Measurements from ENCODE around the gene RAB3D.
"Not testable (repeated sequence)": the region's sequence is repeated elsewhere in the genome, so short reads cannot be mapped to it uniquely, and the experiment has no call there.

Gene RAB3D

GRCh38 chr19:11342429-11342828, 3.0 kb upstream of the RAB3D start:
- H3K4me3 ChIP-seq (ENCODE audit: low read depth, low read length): no peak overlapping the region
- TF ChIP-seq CTCF (IDR thresholded peaks at IDR 0.05; ENCODE audit: borderline replicate concordance, insufficient read depth, low read depth, low read length): no peak

GRCh38 chr19:11340099-11340467, 626 bp upstream of the RAB3D start:
- not testable (repeated sequence) for H3K4me3 ChIP-seq (ENCODE audit: low read depth, low read length)

- peak overlapping the region; percentile 79 for H3K4me3 ChIP-seq (ENCODE audit: low read depth, low read length)
- TF ChIP-seq CTCF (IDR thresholded peaks at IDR 0.05; ENCODE audit: borderline replicate concordance, insufficient read depth, low read depth, low read length): no peak
Observed at GRCh38 chr19:11338569-11339253, 746 bp downstream of the RAB3D start.

GRCh38 chr19:11338121-11338520, 1.3 kb downstream of the RAB3D start:
- H3K4me3 ChIP-seq (ENCODE audit: low read depth, low read length): no peak overlapping the region
- TF ChIP-seq CTCF (IDR thresholded peaks at IDR 0.05; ENCODE audit: borderline replicate concordance, insufficient read depth, low read depth, low read length): no peak

- no peak for TF ChIP-seq CTCF (IDR thresholded peaks at IDR 0.05; ENCODE audit: borderline replicate concordance, insufficient read depth, low read depth, low read length)
- H3K4me3 ChIP-seq (ENCODE audit: low read depth, low read length): no peak overlapping the region
Observed at GRCh38 chr19:11337080-11337479, 2.4 kb downstream of the RAB3D start.

GRCh38 chr19:11335449-11336146, 3.9 kb downstream of the RAB3D start:
- no peak for TF ChIP-seq CTCF (IDR thresholded peaks at IDR 0.05; ENCODE audit: borderline replicate concordance, insufficient read depth, low read depth, low read length)
- H3K4me3 ChIP-seq (ENCODE audit: low read depth, low read length): no peak overlapping the region

GRCh38 chr19:11333838-11334237, 5.6 kb downstream of the RAB3D start:
- H3K4me3 ChIP-seq (ENCODE audit: low read depth, low read length): not testable (repeated sequence)

GRCh38 chr19:11332822-11333221, 6.6 kb downstream of the RAB3D start:
- TF ChIP-seq CTCF (IDR thresholded peaks at IDR 0.05; ENCODE audit: borderline replicate concordance, insufficient read depth, low read depth, low read length): no peak
- no peak overlapping the region for H3K4me3 ChIP-seq (ENCODE audit: low read depth, low read length)

Measured in GM12875 (cell line).